Fibroblast of lung (primary cell): ENCODE measurements around the gene TCEAL1. TPM values are rescaled to one million over a fixed set of nuclear protein-coding genes. Genes with fewer than 3 reads are reported as not detected.

Source experiments
- DNase-seq, 2 donors: peaks; one replicate each; pipeline versions ENCODE4 v3.0.0 to v3.0.0-alpha.2; 2010; ENCODE audit warnings: low read depth in 2 of 2
- H2AFZ ChIP-seq: 2 replicates; pipeline ENCODE4 v1.5.1; 2012; ENCODE audit warnings: low read length, control low read depth, inconsistent platforms
- H3K27ac ChIP-seq: 2 replicates; pipeline ENCODE4 v1.5.1; 2011; ENCODE audit warnings: low read length, control low read depth; ENCODE audit not compliant: insufficient read depth
- H3K27me3 ChIP-seq: 2 replicates; pipeline ENCODE4 v1.5.1; 2011; ENCODE audit warnings: mild to moderate bottlenecking, low read length; ENCODE audit not compliant: control insufficient read depth, insufficient read depth
- H3K36me3 ChIP-seq: 2 replicates; pipeline ENCODE4 v1.5.1; 2011; ENCODE audit warnings: low read length; ENCODE audit not compliant: control insufficient read depth, insufficient read depth
- H3K4me1 ChIP-seq: 2 replicates; pipeline ENCODE4 v1.5.1; 2011; ENCODE audit warnings: low read length; ENCODE audit not compliant: control insufficient read depth, insufficient read depth; ENCODE audit errors: extremely low read depth
- H3K4me2 ChIP-seq: 2 replicates; pipeline ENCODE4 v1.5.1; 2011; ENCODE audit warnings: low read length, control low read depth; ENCODE audit not compliant: insufficient read depth; ENCODE audit errors: extremely low read depth
- H3K4me3 ChIP-seq, 4 experiments: fragments of 200-600 bp in 1 of 4; sonication (generic) in 1 of 4; replicated peaks in 1 of 4; 2 replicates each; pipeline ENCODE4 v1.5.1; 2011 to 2016; ENCODE audit warnings: low read length in 4 of 4, low read depth in 3 of 4, mild to moderate bottlenecking in 3 of 4, control low read depth in 2 of 4, inconsistent platforms in 1 of 4, mixed read lengths in 1 of 4; ENCODE audit not compliant: insufficient read depth in 1 of 4; ENCODE audit errors: control extremely low read depth in 1 of 4
- H3K79me2 ChIP-seq: 2 replicates; pipeline ENCODE4 v1.5.1; 2012; ENCODE audit warnings: mild to moderate bottlenecking, low read length, inconsistent platforms; ENCODE audit not compliant: control insufficient read depth, insufficient read depth
- H3K9ac ChIP-seq: 2 replicates; pipeline ENCODE4 v1.5.1; 2011; ENCODE audit warnings: mild to moderate bottlenecking, low read length, control low read depth; ENCODE audit not compliant: insufficient read depth
- H3K9me3 ChIP-seq: 2 replicates; pipeline ENCODE4 v1.5.1; 2012; ENCODE audit warnings: low read depth, low read length; ENCODE audit not compliant: control insufficient read depth, insufficient read depth
- H4K20me1 ChIP-seq: 2 replicates; pipeline ENCODE4 v1.5.1; 2011; ENCODE audit warnings: low read length; ENCODE audit not compliant: control insufficient read depth, insufficient read depth; ENCODE audit errors: extremely low read depth
- EZH2 ChIP-seq: IDR thresholded peaks from 2 replicates; pipeline ENCODE4 v1.5.1; 2012; ENCODE audit warnings: low read length, control low read depth, mild to moderate bottlenecking; ENCODE audit errors: missing control alignments
- polyA plus RNA-seq, 2 donors: library from polyadenylated mRNA; depleted of rRNA in 1 of 2; stranded (reverse) in 1 of 2; unstranded in 1 of 2; fragments of >200 nt; gene quantifications; 2 replicates each; pipeline ENCODE4 v1.2.1, GENCODE V29; 2011 to 2012; ENCODE audit warnings: missing spikeins in 1 of 2
- total RNA-seq: library from RNA; depleted of rRNA; stranded (reverse); fragments of >200 nt; gene quantifications from 2 replicates; pipeline ENCODE4 v1.2.1, GENCODE V29; 2014
- TF ChIP-seq, protein P1 (sequence below), 2 donors: IDR thresholded peaks in 1 of 2; conservative IDR thresholded peaks in 1 of 2; 1 replicate in 1 of 2; 2 replicates in 1 of 2; pipeline ENCODE4 v1.5.1; 2011 to 2012; ENCODE audit warnings: low read length in 2 of 2, control low read depth in 1 of 2, inconsistent platforms in 1 of 2, low read depth in 1 of 2, mild to moderate bottlenecking in 1 of 2

The TCEAL1 gene
- total and polyA plus RNA-seq, 2 donors (not counting 1 experiment from before 2014, with no cell fraction given), result 28.5 to 35.5 TPM

DNA sequence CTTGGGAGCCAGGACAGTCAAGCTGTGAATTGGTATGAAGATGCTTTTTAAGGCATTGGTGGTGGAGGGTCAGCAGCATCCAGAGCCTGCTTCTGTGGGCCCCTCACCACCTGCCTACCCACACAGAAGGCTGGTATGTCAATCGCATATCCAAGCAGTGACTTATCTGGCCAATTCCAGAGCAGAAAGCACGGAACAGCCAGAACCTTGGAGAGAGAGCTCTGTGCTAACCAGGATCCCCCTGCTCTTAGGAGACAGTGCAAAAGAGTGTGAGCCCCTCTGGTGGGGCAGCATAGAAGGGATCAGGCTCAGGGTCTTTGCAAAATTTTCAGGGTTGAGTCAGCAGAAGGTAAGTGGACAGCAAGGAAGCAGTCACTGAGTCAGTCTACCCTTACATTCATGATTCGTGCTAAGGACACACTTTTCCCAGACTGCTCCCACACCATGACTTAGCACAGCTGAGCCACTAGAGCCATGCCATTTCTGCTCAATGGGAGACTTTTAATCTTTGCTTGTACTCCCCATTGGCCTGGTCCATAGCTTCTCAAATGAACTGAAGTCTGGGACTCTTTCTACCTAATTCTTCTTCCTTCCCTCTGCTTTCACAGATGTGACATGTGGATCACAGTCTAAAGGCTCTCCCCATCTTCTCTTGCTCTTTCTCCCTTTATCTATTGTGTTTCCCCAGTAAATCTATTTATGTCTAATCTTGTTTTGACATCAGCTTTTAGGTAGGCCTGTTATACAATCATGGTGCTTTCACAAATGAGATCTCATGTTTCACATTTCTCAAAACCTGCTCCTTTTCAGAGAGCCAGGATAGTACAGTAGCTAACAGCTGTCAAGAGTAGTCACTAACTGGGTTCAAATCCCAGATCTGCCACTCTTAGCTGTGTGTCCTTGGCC, 37.7 kb downstream of the TCEAL1 start:
- Histone ChIP-seq H3K4me2 (no peak overlapping the region), H4K20me1 (no peaks in the 10 kb centered on the region), H3K9me3 (no peaks in the 10 kb centered on the region), H3K4me1 (no peaks in the 10 kb centered on the region), H3K79me2 (no peaks in the 10 kb centered on the region), H3K27ac (no peak overlapping the region), H3K36me3 (no peaks in the 10 kb centered on the region), H2AFZ (no peak overlapping the region), H3K27me3 (no peaks in the 10 kb centered on the region), H3K9ac (no peak overlapping the region), H3K4me3 (no peak overlapping the region)
- DNase-seq, result no peak
- TF ChIP-seq, protein P1, sequence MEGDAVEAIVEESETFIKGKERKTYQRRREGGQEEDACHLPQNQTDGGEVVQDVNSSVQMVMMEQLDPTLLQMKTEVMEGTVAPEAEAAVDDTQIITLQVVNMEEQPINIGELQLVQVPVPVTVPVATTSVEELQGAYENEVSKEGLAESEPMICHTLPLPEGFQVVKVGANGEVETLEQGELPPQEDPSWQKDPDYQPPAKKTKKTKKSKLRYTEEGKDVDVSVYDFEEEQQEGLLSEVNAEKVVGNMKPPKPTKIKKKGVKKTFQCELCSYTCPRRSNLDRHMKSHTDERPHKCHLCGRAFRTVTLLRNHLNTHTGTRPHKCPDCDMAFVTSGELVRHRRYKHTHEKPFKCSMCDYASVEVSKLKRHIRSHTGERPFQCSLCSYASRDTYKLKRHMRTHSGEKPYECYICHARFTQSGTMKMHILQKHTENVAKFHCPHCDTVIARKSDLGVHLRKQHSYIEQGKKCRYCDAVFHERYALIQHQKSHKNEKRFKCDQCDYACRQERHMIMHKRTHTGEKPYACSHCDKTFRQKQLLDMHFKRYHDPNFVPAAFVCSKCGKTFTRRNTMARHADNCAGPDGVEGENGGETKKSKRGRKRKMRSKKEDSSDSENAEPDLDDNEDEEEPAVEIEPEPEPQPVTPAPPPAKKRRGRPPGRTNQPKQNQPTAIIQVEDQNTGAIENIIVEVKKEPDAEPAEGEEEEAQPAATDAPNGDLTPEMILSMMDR (conservative IDR thresholded peaks at IDR 0.05 in 1 of 2, IDR thresholded peaks at IDR 0.05 in 1 of 2; ENCODE audit: low read depth in 1 of 2, low read length in 2 of 2), result no peak
- no peak for TF ChIP-seq EZH2

DNA sequence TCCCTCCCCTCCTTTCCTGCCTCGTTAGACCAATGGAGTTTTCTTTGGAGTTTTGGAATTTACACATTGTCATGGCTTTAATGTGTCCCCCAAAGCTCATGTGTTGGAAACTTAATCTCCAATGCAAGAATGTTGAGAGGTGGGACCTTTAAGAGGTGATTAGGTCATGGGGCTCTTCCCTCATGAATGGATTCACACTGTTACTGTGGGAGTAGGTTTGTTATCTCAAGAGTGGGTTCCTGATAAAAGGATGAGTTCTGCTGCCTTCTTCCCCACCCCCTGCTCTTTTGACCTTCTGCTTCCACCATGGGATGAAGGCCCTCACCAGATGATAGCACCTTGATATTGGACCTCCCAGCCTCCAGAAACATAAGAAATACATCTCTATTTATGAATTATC, 41.0 kb downstream of the TCEAL1 start:
- Histone ChIP-seq H3K36me3 (no peaks in the 10 kb centered on the region), H3K27me3 (no peaks in the 10 kb centered on the region), H3K4me3 (no peak overlapping the region), H3K27ac (no peak overlapping the region), H4K20me1 (no peaks in the 10 kb centered on the region), H2AFZ (no peak overlapping the region), H3K4me2 (no peak overlapping the region), H3K79me2 (no peaks in the 10 kb centered on the region), H3K9ac (no peak overlapping the region), H3K4me1 (no peaks in the 10 kb centered on the region), H3K9me3 (no peaks in the 10 kb centered on the region)
- TF ChIP-seq, protein P1 (conservative IDR thresholded peaks at IDR 0.05 in 1 of 2, IDR thresholded peaks at IDR 0.05 in 1 of 2; ENCODE audit: low read depth in 1 of 2, low read length in 2 of 2), result no peak
- TF ChIP-seq EZH2, result no peak
- DNase-seq, result no peak

DNA sequence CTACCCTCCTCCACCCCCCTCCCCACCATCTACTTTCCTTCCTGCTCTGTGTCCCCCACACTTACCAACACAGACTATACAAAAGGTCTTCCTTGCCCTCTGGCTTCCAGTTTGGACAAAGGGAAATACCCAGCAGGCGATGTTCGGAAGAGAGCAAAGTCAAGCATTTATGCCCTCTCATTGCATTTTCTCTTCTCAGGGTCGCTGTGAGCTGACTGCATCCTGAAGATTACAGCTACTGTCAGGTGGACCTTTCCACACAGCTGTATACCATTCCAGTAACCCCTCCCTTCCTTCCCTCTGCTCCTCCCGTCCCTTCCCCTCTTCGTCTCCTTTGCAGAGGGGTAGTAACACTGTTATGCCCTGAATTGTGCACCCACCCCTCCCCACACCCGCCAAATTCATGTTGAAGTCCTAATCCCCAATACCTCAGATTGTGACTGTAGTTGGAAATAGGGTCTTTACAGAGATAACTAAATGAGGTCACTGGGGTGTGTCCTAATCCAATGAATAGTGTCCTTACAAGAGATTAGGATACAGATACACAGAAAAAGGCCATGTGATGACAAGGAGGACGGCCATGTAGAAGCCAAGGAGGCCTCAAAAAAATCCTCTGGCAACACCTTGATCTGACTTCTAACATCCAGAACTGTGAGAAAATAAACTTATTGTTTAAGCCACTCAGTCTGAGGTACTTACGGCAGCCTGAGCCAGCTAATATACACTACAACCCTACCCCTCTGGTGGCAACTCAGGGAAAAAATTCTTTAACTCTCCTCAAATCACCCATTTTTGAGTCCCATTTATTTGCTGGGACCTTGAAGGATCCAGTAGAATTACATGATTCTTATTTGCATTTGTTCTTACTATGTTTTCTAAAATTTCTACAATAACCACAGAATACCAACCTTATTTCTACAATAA, 46.0 kb downstream of the TCEAL1 start:
- Histone ChIP-seq H3K4me1 (peaks cover 4% of the 10 kb centered on the region), H2AFZ (no peak overlapping the region), H4K20me1 (no peaks in the 10 kb centered on the region), H3K4me3 (no peak overlapping the region), H3K4me2 (no peak overlapping the region), H3K9me3 (no peaks in the 10 kb centered on the region), H3K79me2 (no peaks in the 10 kb centered on the region), H3K9ac (no peak overlapping the region), H3K27me3 (no peaks in the 10 kb centered on the region), H3K27ac (no peak overlapping the region), H3K36me3 (no peaks in the 10 kb centered on the region)
- TF ChIP-seq, protein P1 (conservative IDR thresholded peaks at IDR 0.05 in 1 of 2, IDR thresholded peaks at IDR 0.05 in 1 of 2; ENCODE audit: low read depth in 1 of 2, low read length in 2 of 2), result no peak
- TF ChIP-seq EZH2, result no peak
- no peak for DNase-seq
